Lung (tissue), 12 donors: ENCODE data around the gene GALNT6. TPM values are rescaled to one million over a fixed set of nuclear protein-coding genes. Genes with fewer than 3 reads are reported as not detected.

Experiments used
- ATAC-seq: fragments of 200-7000 bp; cut with Tn5 transposase; one replicate; pipeline ENCODE4 v1.9.1; 2020; ENCODE audit warnings: moderate number of reproducible peaks; ENCODE audit not compliant: insufficient read depth, low FRiP score
- DNase-seq, 3 donors: peaks; one replicate each; pipeline ENCODE4 v3.0.0-alpha.2; 2013 to 2017
- H3K27ac ChIP-seq, 2 donors: one replicate each; pipeline ENCODE4 v1.5.1; 2013; ENCODE audit warnings: mild to moderate bottlenecking in 2 of 2, moderate library complexity in 2 of 2, control low read depth in 1 of 2, inconsistent platforms in 1 of 2, low read depth in 1 of 2, low read length in 1 of 2
- H3K27me3 ChIP-seq, 3 donors: one replicate each; pipeline ENCODE4 v1.5.1; 2013; ENCODE audit warnings: low read length in 2 of 3; ENCODE audit not compliant: control insufficient read depth in 3 of 3, insufficient read depth in 3 of 3
- H3K36me3 ChIP-seq, 4 donors: one replicate each; pipeline ENCODE4 v1.5.1; 2013; ENCODE audit warnings: low read length in 4 of 4, mild to moderate bottlenecking in 1 of 4, moderate library complexity in 1 of 4; ENCODE audit not compliant: control insufficient read depth in 4 of 4, insufficient read depth in 4 of 4
- H3K4me1 ChIP-seq, 5 donors: one replicate each; pipeline ENCODE4 v1.5.1; 2013; ENCODE audit warnings: low read length in 5 of 5, mild to moderate bottlenecking in 2 of 5, moderate library complexity in 1 of 5; ENCODE audit not compliant: control insufficient read depth in 5 of 5, insufficient read depth in 5 of 5
- H3K4me3 ChIP-seq: one replicate; pipeline ENCODE4 v1.5.1; 2013; ENCODE audit warnings: mild to moderate bottlenecking, control low read depth, moderate library complexity
- H3K9ac ChIP-seq, 2 donors: one replicate each; pipeline ENCODE4 v1.5.1; 2013; ENCODE audit warnings: low read length in 2 of 2, control low read depth in 1 of 2; ENCODE audit not compliant: insufficient read depth in 1 of 2
- H3K9me3 ChIP-seq, 4 donors: one replicate each; pipeline ENCODE4 v1.5.1; 2013; ENCODE audit warnings: low read length in 3 of 4, mild to moderate bottlenecking in 1 of 4, moderate library complexity in 1 of 4; ENCODE audit not compliant: control insufficient read depth in 4 of 4, insufficient read depth in 3 of 4
- WGBS, 2 donors: extraction: QIAGEN DNeasy Blood & Tissue Kit; methylation state at CpG; one replicate each; pipeline ENCODE4 v1.1.7; 2013; 5-methylcytosine and 5-hydroxymethylcytosine counted together
- polyA plus RNA-seq, 2 donors: library from polyadenylated mRNA; stranded (reverse); fragments of 200-250 nt; gene quantifications; one replicate each; pipeline ENCODE4 v1.2.1, GENCODE V29; 2013
- total RNA-seq, 2 donors: library from RNA; depleted of rRNA in 1 of 2; stranded (reverse); fragments of >200 nt in 1 of 2; gene quantifications; one replicate each; pipeline ENCODE4 v1.2.1, GENCODE V29; 2014 to 2021
- TF ChIP-seq, protein P1 (sequence below): IDR thresholded peaks from 2 replicates; pipeline ENCODE4 v1.5.1; 2012; ENCODE audit warnings: mild to moderate bottlenecking; ENCODE audit errors: control extremely low read depth, extremely low read depth
- donor health status: control.
- donor health status: control.
- donor health status: Bipolar disorder and iron deficiency.
- donor health status: healthy.
- donor health status: DM: yes; HTN: yes; CAD: no.

GALNT6 gene
- total and polyA plus RNA-seq, 4 donors, result 5.5 to 36.0 (median 9.0) TPM

DNA sequence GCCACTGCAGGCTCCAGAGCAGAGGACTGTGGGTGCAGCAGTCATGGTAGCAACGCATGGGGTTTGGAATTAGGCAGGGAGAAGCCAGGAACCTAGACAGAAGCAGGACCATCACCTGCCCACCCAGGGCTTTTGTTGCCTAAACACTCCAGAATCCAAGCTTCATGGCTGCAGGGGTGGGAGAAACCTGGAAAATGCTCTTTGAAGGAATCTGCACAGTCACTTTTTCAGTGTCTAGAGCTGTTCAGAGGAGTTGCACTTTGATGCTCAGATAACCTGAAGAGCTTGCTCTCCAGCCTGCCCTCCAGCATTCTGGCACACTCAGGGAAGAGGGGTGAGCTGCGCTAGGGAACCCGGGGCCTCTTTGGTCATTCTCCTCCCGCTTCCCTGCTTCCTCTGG lies 43.1 kb downstream of the GALNT6 start:
- TF ChIP-seq, protein P1, sequence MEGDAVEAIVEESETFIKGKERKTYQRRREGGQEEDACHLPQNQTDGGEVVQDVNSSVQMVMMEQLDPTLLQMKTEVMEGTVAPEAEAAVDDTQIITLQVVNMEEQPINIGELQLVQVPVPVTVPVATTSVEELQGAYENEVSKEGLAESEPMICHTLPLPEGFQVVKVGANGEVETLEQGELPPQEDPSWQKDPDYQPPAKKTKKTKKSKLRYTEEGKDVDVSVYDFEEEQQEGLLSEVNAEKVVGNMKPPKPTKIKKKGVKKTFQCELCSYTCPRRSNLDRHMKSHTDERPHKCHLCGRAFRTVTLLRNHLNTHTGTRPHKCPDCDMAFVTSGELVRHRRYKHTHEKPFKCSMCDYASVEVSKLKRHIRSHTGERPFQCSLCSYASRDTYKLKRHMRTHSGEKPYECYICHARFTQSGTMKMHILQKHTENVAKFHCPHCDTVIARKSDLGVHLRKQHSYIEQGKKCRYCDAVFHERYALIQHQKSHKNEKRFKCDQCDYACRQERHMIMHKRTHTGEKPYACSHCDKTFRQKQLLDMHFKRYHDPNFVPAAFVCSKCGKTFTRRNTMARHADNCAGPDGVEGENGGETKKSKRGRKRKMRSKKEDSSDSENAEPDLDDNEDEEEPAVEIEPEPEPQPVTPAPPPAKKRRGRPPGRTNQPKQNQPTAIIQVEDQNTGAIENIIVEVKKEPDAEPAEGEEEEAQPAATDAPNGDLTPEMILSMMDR, result no peak
- Histone ChIP-seq H3K36me3 (no peaks in the 10 kb centered on the region), H3K27ac (no peak overlapping the region), H3K9ac (no peak overlapping the region), H3K4me1 (no peaks in the 10 kb centered on the region), H3K9me3 (no peaks in the 10 kb centered on the region), H3K4me3 (no peak overlapping the region), H3K27me3 (no peaks in the 10 kb centered on the region)
- peak; percentile 12 to 47 (median 33) for DNase-seq
- ATAC-seq, result no peak
- WGBS, 2 donors, result 71 to 77% methylated on average over 4 of the region's 4 CpGs

GRCh38 chr12:51346581-51346980 lies 44.6 kb downstream of the GALNT6 start, which contains the start of gene CELA1:
CELA1 (minus strand) TSS chr12:51346679; CDS start chr12:51346638, 41 bp downstream.
- no peak within 1 kb of the TSS for H3K9ac ChIP-seq
- WGBS, 2 donors, result 88 to 90% methylated on average over 3 of the region's 3 CpGs
- DNase-seq (no peak), ATAC-seq (no peak)
- no peaks in the 10 kb centered on the region for H3K36me3 ChIP-seq
- TF ChIP-seq, protein P1, result no peak
- no peaks in the 10 kb centered on the region for H3K4me1 ChIP-seq
- H3K27me3 ChIP-seq, result no peaks in the 10 kb centered on the region
- H3K27ac ChIP-seq, result no peak within 1 kb of the TSS
- no peaks in the 10 kb centered on the region for H3K9me3 ChIP-seq
- no peak within 1 kb of the TSS for H3K4me3 ChIP-seq

DNA sequence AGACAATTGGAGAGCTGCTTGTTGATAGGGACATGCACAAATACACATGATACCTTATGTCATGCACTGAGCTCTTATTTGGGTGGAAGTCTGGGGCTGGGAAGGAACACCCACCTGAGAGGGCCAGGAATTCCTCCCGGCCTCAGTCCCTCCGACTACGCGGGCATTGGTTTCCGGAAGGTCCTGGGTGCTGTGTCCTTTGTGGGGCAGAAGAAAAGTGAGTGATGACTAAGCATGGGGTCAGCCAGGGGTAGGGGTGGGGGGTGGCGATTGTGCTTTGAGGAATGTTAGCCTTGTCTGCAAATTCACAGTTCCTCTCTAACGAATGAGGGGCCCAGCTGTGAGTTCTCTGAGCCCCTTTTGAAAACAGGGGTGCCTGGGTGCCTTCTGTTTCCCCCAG lies 45.5 kb downstream of the GALNT6 start:
- TF ChIP-seq, protein P1, result no peak
- Histone ChIP-seq H3K27me3 (no peaks in the 10 kb centered on the region), H3K27ac (no peak overlapping the region), H3K4me3 (no peak overlapping the region), H3K9ac (no peak overlapping the region), H3K9me3 (no peaks in the 10 kb centered on the region), H3K4me1 (no peaks in the 10 kb centered on the region), H3K36me3 (no peaks in the 10 kb centered on the region)
- ATAC-seq (no peak), DNase-seq (no peak)
- WGBS, 2 donors, result 66 to 70% methylated on average over 7 of the region's 7 CpGs

GRCh38 chr12:51343201-51343600 lies 48.0 kb downstream of the GALNT6 start:
- TF ChIP-seq, protein P1, result no peak
- Histone ChIP-seq H3K36me3 (no peaks in the 10 kb centered on the region), H3K4me1 (no peaks in the 10 kb centered on the region), H3K9me3 (no peaks in the 10 kb centered on the region), H3K9ac (no peak overlapping the region), H3K27me3 (no peaks in the 10 kb centered on the region), H3K27ac (no peak overlapping the region), H3K4me3 (no peak overlapping the region)
- 92 to 98% methylated on average over 2 of the region's 2 CpGs for WGBS, 2 donors
- no peak for ATAC-seq
- DNase-seq, result no peak
